Measurements from ENCODE around the gene SVBP.

Gene SVBP

DNA sequence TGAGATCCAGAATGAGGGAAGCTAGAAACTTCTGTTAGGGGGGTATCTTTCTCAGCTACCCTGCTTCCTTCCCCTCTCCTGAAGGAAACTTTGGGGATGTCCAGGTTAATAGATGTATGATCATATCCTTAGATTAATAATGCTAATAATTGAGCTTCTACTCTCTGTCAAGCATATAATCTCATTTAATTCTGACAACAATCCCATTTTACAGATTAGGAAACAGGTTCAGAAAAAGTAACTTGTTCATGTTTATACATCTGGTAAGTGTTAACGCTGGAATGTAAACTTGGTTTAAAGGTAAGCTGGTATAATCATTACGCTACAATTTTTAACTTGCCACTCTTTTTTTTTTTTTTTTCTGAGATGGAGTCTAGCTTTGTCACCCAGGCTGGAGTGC, 34.1 kb downstream of the SVBP start:
- Histone ChIP-seq H3K4me2 (ENCODE audit: low read depth, low read length) (no peak overlapping the region), H3K4me1 (ENCODE audit: low read length) (peaks cover 6% of the 10 kb centered on the region), H2AFZ (ENCODE audit: low read length) (no peak overlapping the region), H4K20me1 (ENCODE audit: insufficient read depth, low read length) (no peaks in the 10 kb centered on the region), H3K79me2 (ENCODE audit: low read length) (no peaks in the 10 kb centered on the region), H3K9me3 (replicated peaks; ENCODE audit: insufficient read depth, low read length) (no peaks in the 10 kb centered on the region), H3K27ac (ENCODE audit: low read length) (no peak overlapping the region), H3K9ac (ENCODE audit: low read length) (no peak overlapping the region), H3K36me3 (replicated peaks; ENCODE audit: insufficient read depth, low read length) (no peaks in the 10 kb centered on the region; the same call in 1 of the 2 replicates), H3K9me2 (replicated peaks; ENCODE audit: insufficient read depth, low read length) (no peaks in the 10 kb centered on the region), H3K4me3 (ENCODE audit: low read length) (no peak overlapping the region), H3F3A (ENCODE audit: insufficient read depth, low read length) (no peaks in the 10 kb centered on the region), H3K27me3 (replicated peaks; ENCODE audit: insufficient read depth, low read length) (no peaks in the 10 kb centered on the region)
- DNase-seq = no peak
- TF ChIP-seq, protein P1, sequence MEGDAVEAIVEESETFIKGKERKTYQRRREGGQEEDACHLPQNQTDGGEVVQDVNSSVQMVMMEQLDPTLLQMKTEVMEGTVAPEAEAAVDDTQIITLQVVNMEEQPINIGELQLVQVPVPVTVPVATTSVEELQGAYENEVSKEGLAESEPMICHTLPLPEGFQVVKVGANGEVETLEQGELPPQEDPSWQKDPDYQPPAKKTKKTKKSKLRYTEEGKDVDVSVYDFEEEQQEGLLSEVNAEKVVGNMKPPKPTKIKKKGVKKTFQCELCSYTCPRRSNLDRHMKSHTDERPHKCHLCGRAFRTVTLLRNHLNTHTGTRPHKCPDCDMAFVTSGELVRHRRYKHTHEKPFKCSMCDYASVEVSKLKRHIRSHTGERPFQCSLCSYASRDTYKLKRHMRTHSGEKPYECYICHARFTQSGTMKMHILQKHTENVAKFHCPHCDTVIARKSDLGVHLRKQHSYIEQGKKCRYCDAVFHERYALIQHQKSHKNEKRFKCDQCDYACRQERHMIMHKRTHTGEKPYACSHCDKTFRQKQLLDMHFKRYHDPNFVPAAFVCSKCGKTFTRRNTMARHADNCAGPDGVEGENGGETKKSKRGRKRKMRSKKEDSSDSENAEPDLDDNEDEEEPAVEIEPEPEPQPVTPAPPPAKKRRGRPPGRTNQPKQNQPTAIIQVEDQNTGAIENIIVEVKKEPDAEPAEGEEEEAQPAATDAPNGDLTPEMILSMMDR (IDR thresholded peaks at IDR 0.05; ENCODE audit: low read length) = no peak
- TF ChIP-seq EZH2 (optimal IDR thresholded peaks at IDR 0.05; ENCODE audit: low read depth, low read length) = no peak
- TF ChIP-seq EZH2phosphoT487 (IDR thresholded peaks at IDR 0.05; ENCODE audit: low read length) = no peak

DNA sequence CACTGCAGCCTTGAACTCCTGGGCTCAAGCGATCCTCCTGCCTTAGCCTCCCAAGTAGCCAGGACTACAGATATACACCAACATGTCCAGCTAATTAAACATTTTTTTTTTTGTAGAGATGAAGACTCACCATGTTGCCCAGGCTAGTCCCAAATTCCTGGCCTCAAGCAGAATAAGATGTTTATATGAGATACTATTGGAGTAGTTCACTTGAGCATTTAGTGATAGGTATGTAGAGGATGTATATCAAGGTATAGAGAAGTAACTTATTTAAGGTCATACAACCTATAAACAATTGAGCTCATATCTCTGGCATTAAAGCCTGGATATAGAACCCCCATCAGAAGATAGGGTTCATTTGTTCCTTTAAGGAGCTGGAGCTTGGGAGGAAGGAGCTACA, 37.0 kb downstream of the SVBP start:
- H3K27me3 ChIP-seq (replicated peaks; ENCODE audit: insufficient read depth, low read length) = no peaks in the 10 kb centered on the region
- no peak overlapping the region for H2AFZ ChIP-seq (ENCODE audit: low read length)
- H3K9me3 ChIP-seq (replicated peaks; ENCODE audit: insufficient read depth, low read length) = no peaks in the 10 kb centered on the region
- H4K20me1 ChIP-seq (ENCODE audit: insufficient read depth, low read length) = no peaks in the 10 kb centered on the region
- H3K4me2 ChIP-seq (ENCODE audit: low read depth, low read length) = no peak overlapping the region
- H3K36me3 ChIP-seq (replicated peaks; ENCODE audit: insufficient read depth, low read length) = peaks cover 2% of the 10 kb centered on the region
- no peak overlapping the region for H3K27ac ChIP-seq (ENCODE audit: low read length)
- H3K9ac ChIP-seq (ENCODE audit: low read length) = no peak overlapping the region
- no peak overlapping the region for H3K4me3 ChIP-seq (ENCODE audit: low read length)
- TF ChIP-seq EZH2 (optimal IDR thresholded peaks at IDR 0.05; ENCODE audit: low read depth, low read length) (no peak), EZH2phosphoT487 (IDR thresholded peaks at IDR 0.05; ENCODE audit: low read length) (no peak)
- TF ChIP-seq, protein P1 (IDR thresholded peaks at IDR 0.05; ENCODE audit: low read length) = no peak
- H3K9me2 ChIP-seq (replicated peaks; ENCODE audit: insufficient read depth, low read length) = no peaks in the 10 kb centered on the region
- H3F3A ChIP-seq (ENCODE audit: insufficient read depth, low read length) = no peaks in the 10 kb centered on the region
- no peak for DNase-seq
- no peaks in the 10 kb centered on the region for H3K79me2 ChIP-seq (ENCODE audit: low read length)
- peaks cover 6% of the 10 kb centered on the region for H3K4me1 ChIP-seq (ENCODE audit: low read length)

DNA sequence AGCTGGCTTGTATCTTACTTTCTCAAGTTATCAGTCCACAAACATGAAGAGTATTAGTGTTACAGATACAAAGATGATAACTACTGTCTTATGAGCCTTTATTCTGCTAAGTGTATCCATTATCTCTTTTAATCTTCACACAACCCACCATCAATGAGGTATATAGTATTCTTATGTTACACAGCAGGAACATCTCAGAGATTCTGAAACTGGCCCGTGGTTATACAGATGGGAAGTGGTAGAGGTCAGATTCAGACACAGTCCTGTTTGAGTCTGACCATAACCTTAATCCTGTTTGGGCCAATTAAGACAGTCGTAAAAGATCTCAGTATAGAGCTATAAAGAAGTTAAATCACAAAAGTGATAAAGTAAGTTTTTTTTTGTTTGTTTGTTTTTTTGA, 37.5 kb downstream of the SVBP start:
- no peak overlapping the region for H3K4me2 ChIP-seq (ENCODE audit: low read depth, low read length)
- no peak overlapping the region for H3K4me3 ChIP-seq (ENCODE audit: low read length)
- no peaks in the 10 kb centered on the region for H3K9me3 ChIP-seq (replicated peaks; ENCODE audit: insufficient read depth, low read length)
- no peaks in the 10 kb centered on the region for H3K27me3 ChIP-seq (replicated peaks; ENCODE audit: insufficient read depth, low read length)
- TF ChIP-seq EZH2phosphoT487 (IDR thresholded peaks at IDR 0.05; ENCODE audit: low read length) (no peak), EZH2 (optimal IDR thresholded peaks at IDR 0.05; ENCODE audit: low read depth, low read length) (no peak)
- TF ChIP-seq, protein P1 (IDR thresholded peaks at IDR 0.05; ENCODE audit: low read length) = no peak
- H3K4me1 ChIP-seq (ENCODE audit: low read length) = peaks cover 6% of the 10 kb centered on the region
- no peak overlapping the region for H3K9ac ChIP-seq (ENCODE audit: low read length)
- no peaks in the 10 kb centered on the region for H3K9me2 ChIP-seq (replicated peaks; ENCODE audit: insufficient read depth, low read length)
- H4K20me1 ChIP-seq (ENCODE audit: insufficient read depth, low read length) = no peaks in the 10 kb centered on the region
- H2AFZ ChIP-seq (ENCODE audit: low read length) = no peak overlapping the region
- peak; percentile 41 for DNase-seq
- H3K27ac ChIP-seq (ENCODE audit: low read length) = no peak overlapping the region
- H3F3A ChIP-seq (ENCODE audit: insufficient read depth, low read length) = no peaks in the 10 kb centered on the region
- peaks cover 7% of the 10 kb centered on the region for H3K36me3 ChIP-seq (replicated peaks; ENCODE audit: insufficient read depth, low read length)
- no peaks in the 10 kb centered on the region for H3K79me2 ChIP-seq (ENCODE audit: low read length)

Data from MM.1S (cell line).